Measurements from ENCODE around the gene FIBP. TPM values are rescaled to one million over a fixed set of nuclear protein-coding genes. Genes with fewer than 3 reads are reported as not detected.
"Not testable (repeated sequence)": the region's sequence is repeated elsewhere in the genome, so short reads cannot be mapped to it uniquely, and the experiment has no call there.

Gene FIBP
- total RNA-seq, 2 experiments from 2014 or later, result 80.4 to 89.0 TPM

- POLR2A ChIA-PET, result interaction anchor here (0.8 to 15.9 kb wide), 7 partner anchors 17 to 200 kb away, joined by 3 to 305 read pairs (median 6); partner anchors contain the start of genes CCDC85B, CTSW, FIBP and SNX32
- no peak for ATAC-seq
- no peaks in the 10 kb centered on the region for H3K9me3 Mint-ChIP-seq (ENCODE audit: insufficient read depth)
Measured at GRCh38 chr11:65851811-65852507, 36.3 kb downstream of the FIBP start.

GRCh38 chr11:65851083-65851579, 37.1 kb downstream of the FIBP start:
- Mint-ChIP-seq H3K4me3 (no peak overlapping the region), H3K9me3 (ENCODE audit: insufficient read depth) (no peaks in the 10 kb centered on the region), H3K27me3 (ENCODE audit: low read depth) (no peaks in the 10 kb centered on the region), H3K4me1 (ENCODE audit: low read depth) (peaks cover 29% of the 10 kb centered on the region), H3K36me3 (ENCODE audit: low read depth) (peaks cover 58% of the 10 kb centered on the region), H3K27ac (no peak overlapping the region)
- DNase-seq (peak; percentile 54), ATAC-seq (peak; percentile 3)
- ChIA-PET POLR2A (interaction anchor here (0.8 to 15.9 kb wide), 6 partner anchors 8 to 199 kb away, joined by 3 to 305 read pairs (median 10); partner anchors contain the start of genes CCDC85B, CTSW, FIBP and MUS81), CTCF (interaction anchor here (0.9 to 7.2 kb wide), 10 partner anchors 8 to 225 kb away, joined by 3 to 36 read pairs (median 5); partner anchors contain the start of genes FIBP, KAT5 and MUS81)

More at GRCh38 chr11:65851811-65852507, 36.3 kb downstream of the FIBP start:
- CTCF ChIA-PET, result interaction anchor here (0.9 to 7.2 kb wide), 12 partner anchors 8 to 226 kb away, joined by 3 to 36 read pairs (median 4); partner anchors contain the start of genes FIBP, KAT5 and MUS81
- peaks cover 37% of the 10 kb centered on the region for H3K4me1 Mint-ChIP-seq (ENCODE audit: low read depth)
- DNase-seq, result no peak
- peak overlapping the region; percentile 27 for H3K27ac Mint-ChIP-seq
- peaks cover 66% of the 10 kb centered on the region for H3K36me3 Mint-ChIP-seq (ENCODE audit: low read depth)
- no peaks in the 10 kb centered on the region for H3K27me3 Mint-ChIP-seq (ENCODE audit: low read depth)
- H3K4me3 Mint-ChIP-seq, result no peak overlapping the region

GRCh38 chr11:65850217-65851082, 37.8 kb downstream of the FIBP start:
- Mint-ChIP-seq H3K36me3 (ENCODE audit: low read depth) (peaks cover 51% of the 10 kb centered on the region), H3K27me3 (ENCODE audit: low read depth) (no peaks in the 10 kb centered on the region), H3K27ac (peak overlapping the region; percentile 25), H3K4me3 (no peak overlapping the region), H3K4me1 (ENCODE audit: low read depth) (peaks cover 22% of the 10 kb centered on the region), H3K9me3 (ENCODE audit: insufficient read depth) (no peaks in the 10 kb centered on the region)
- POLR2A ChIA-PET, result interaction anchor here (1.3 to 15.9 kb wide), 4 partner anchors 9 to 131 kb away, joined by 3 to 305 read pairs (median 10); partner anchors contain the start of genes CCDC85B, CTSW, FIBP and MUS81
- ATAC-seq (peak; percentile 20), DNase-seq (peak; percentile 22)
- CTCF ChIA-PET, result interaction anchor here (1.0 to 7.2 kb wide), 7 partner anchors 10 to 195 kb away, joined by 3 to 36 read pairs (median 6); partner anchors contain the start of genes KAT5, MUS81 and SNX32

GRCh38 chr11:65849771-65850216, 38.5 kb downstream of the FIBP start:
- Mint-ChIP-seq H3K27me3 (ENCODE audit: low read depth) (no peaks in the 10 kb centered on the region), H3K4me3 (no peak overlapping the region)

GRCh38 chr11:65849366-65849765, 38.9 kb downstream of the FIBP start:
- ATAC-seq, result peak; percentile 8
- Mint-ChIP-seq H3K4me1 (ENCODE audit: low read depth) (peaks cover 13% of the 10 kb centered on the region), H3K9me3 (ENCODE audit: insufficient read depth) (no peaks in the 10 kb centered on the region), H3K27ac (peak overlapping the region; percentile 25), H3K4me3 (no peak overlapping the region), H3K27me3 (ENCODE audit: low read depth) (no peaks in the 10 kb centered on the region), H3K36me3 (ENCODE audit: low read depth) (peaks cover 41% of the 10 kb centered on the region)
- no peak for DNase-seq
- CTCF ChIA-PET, result interaction anchor here (1.0 to 7.2 kb wide), 6 partner anchors 11 to 196 kb away, joined by 3 to 36 read pairs (median 6); partner anchors contain the start of genes MUS81 and SNX32
- POLR2A ChIA-PET, result interaction anchor here (1.3 to 15.9 kb wide), 4 partner anchors 10 to 130 kb away, joined by 3 to 305 read pairs (median 10); partner anchors contain the start of genes CCDC85B, CTSW, FIBP and MUS81

More at GRCh38 chr11:65849771-65850216, 38.5 kb downstream of the FIBP start:
- peak; percentile 1 for ATAC-seq
- H3K4me1 Mint-ChIP-seq (ENCODE audit: low read depth), result peaks cover 17% of the 10 kb centered on the region
- peaks cover 46% of the 10 kb centered on the region for H3K36me3 Mint-ChIP-seq (ENCODE audit: low read depth)
- ChIA-PET CTCF (interaction anchor here (1.0 to 7.2 kb wide), 7 partner anchors 10 to 195 kb away, joined by 3 to 36 read pairs (median 6); partner anchors contain the start of genes KAT5, MUS81 and SNX32), POLR2A (interaction anchor here (1.3 to 15.9 kb wide), 4 partner anchors 10 to 130 kb away, joined by 3 to 305 read pairs (median 10); partner anchors contain the start of genes CCDC85B, CTSW, FIBP and MUS81)
- DNase-seq, result no peak
- no peaks in the 10 kb centered on the region for H3K9me3 Mint-ChIP-seq (ENCODE audit: insufficient read depth)
- H3K27ac Mint-ChIP-seq, result peak overlapping the region; percentile 25

GRCh38 chr11:65848693-65849092, 39.6 kb downstream of the FIBP start:
- H3K36me3 Mint-ChIP-seq (ENCODE audit: low read depth), result peaks cover 35% of the 10 kb centered on the region
- H3K4me1 Mint-ChIP-seq (ENCODE audit: low read depth); ATAC-seq; H3K27ac Mint-ChIP-seq; H3K4me3 Mint-ChIP-seq; H3K27me3 Mint-ChIP-seq (ENCODE audit: low read depth); DNase-seq; H3K9me3 Mint-ChIP-seq (ENCODE audit: insufficient read depth): not testable (repeated sequence)
- ChIA-PET CTCF (interaction anchor here (0.9 to 7.2 kb wide), 4 partner anchors 11 to 197 kb away, joined by 3 to 36 read pairs (median 6); partner anchors contain the start of gene MUS81), POLR2A (interaction anchor here (4.0 to 15.9 kb wide), 2 partner anchors 11 to 37 kb away, joined by 17 to 305 read pairs; partner anchors contain the start of genes CCDC85B, CTSW, FIBP and MUS81)

- no peaks in the 10 kb centered on the region for H3K4me1 Mint-ChIP-seq (ENCODE audit: low read depth)
- H3K27ac Mint-ChIP-seq, result no peak overlapping the region
- no peaks in the 10 kb centered on the region for H3K27me3 Mint-ChIP-seq (ENCODE audit: low read depth)
- H3K36me3 Mint-ChIP-seq (ENCODE audit: low read depth), result peaks cover 25% of the 10 kb centered on the region
- CTCF ChIA-PET, result interaction anchor here (1.2 to 7.2 kb wide), 3 partner anchors 12 to 197 kb away, joined by 3 to 36 read pairs (median 7); partner anchors contain the start of gene MUS81
- POLR2A ChIA-PET, result interaction anchor here (4.0 to 15.9 kb wide), 2 partner anchors 12 to 37 kb away, joined by 17 to 305 read pairs; partner anchors contain the start of genes CCDC85B, CTSW, FIBP and MUS81
- ATAC-seq (no peak), DNase-seq (no peak)
- no peaks in the 10 kb centered on the region for H3K9me3 Mint-ChIP-seq (ENCODE audit: insufficient read depth)
- H3K4me3 Mint-ChIP-seq, result no peak overlapping the region
Measured at GRCh38 chr11:65847746-65848145, 40.5 kb downstream of the FIBP start.

- POLR2A ChIA-PET, result no interaction called here
- Mint-ChIP-seq H3K9me3 (ENCODE audit: insufficient read depth) (no peaks in the 10 kb centered on the region), H3K36me3 (ENCODE audit: low read depth) (no peaks in the 10 kb centered on the region), H3K27ac (no peak overlapping the region), H3K4me1 (ENCODE audit: low read depth) (no peaks in the 10 kb centered on the region), H3K27me3 (ENCODE audit: low read depth) (no peaks in the 10 kb centered on the region), H3K4me3 (no peak overlapping the region)
- no peak for DNase-seq
- CTCF ChIA-PET, result interaction anchor here (1.1 to 1.8 kb wide), 3 partner anchors 8 to 25 kb away, joined by 3 to 7 read pairs (median 3); no protein-coding TSS in a partner anchor
- ATAC-seq, result no peak
Measured at GRCh38 chr11:65844231-65844872, 43.9 kb downstream of the FIBP start.

- Mint-ChIP-seq H3K9me3 (ENCODE audit: insufficient read depth) (no peaks in the 10 kb centered on the region), H3K27ac (no peak overlapping the region), H3K36me3 (ENCODE audit: low read depth) (no peaks in the 10 kb centered on the region), H3K4me3 (no peak overlapping the region), H3K27me3 (ENCODE audit: low read depth) (no peaks in the 10 kb centered on the region), H3K4me1 (ENCODE audit: low read depth) (no peaks in the 10 kb centered on the region)
- no peak for DNase-seq
- CTCF ChIA-PET, result interaction anchor here (1.2 to 1.8 kb wide), 3 partner anchors 8 to 25 kb away, joined by 3 to 7 read pairs (median 3); no protein-coding TSS in a partner anchor
- no peak for ATAC-seq
- POLR2A ChIA-PET, result no interaction called here
Measured at GRCh38 chr11:65843811-65844210, 44.5 kb downstream of the FIBP start.

GRCh38 chr11:65842144-65842543, 46.1 kb downstream of the FIBP start:
- CTCF ChIA-PET, result interaction anchor here (1.4 to 1.8 kb wide), 2 partner anchors 10 to 18 kb away, joined by 4 to 7 read pairs; partner anchors contain the start of gene MUS81
- POLR2A ChIA-PET, result no interaction called here
- Mint-ChIP-seq H3K9me3 (ENCODE audit: insufficient read depth) (no peaks in the 10 kb centered on the region), H3K27me3 (ENCODE audit: low read depth) (no peaks in the 10 kb centered on the region), H3K4me1 (ENCODE audit: low read depth) (no peaks in the 10 kb centered on the region), H3K36me3 (ENCODE audit: low read depth) (no peaks in the 10 kb centered on the region), H3K4me3 (no peak overlapping the region), H3K27ac (no peak overlapping the region)
- ATAC-seq (no peak), DNase-seq (no peak)
